Omental fat pad (tissue), 4 donors: ENCODE measurements around the gene ERBB4. TPM values are rescaled to one million over a fixed set of nuclear protein-coding genes. Genes with fewer than 3 reads are reported as not detected.

Experiments used
- ATAC-seq: fragments of 150-250 bp; one replicate; pipeline ENCODE4 v1.9.1; 2016; ENCODE audit warnings: mild to moderate bottlenecking, moderate library complexity; ENCODE audit not compliant: low FRiP score
- DNase-seq: peaks from one replicate; pipeline ENCODE4 v3.0.0-alpha.2; 2019; ENCODE audit warnings: low spot score
- total RNA-seq, 4 donors: library from RNA; depleted of rRNA; stranded (reverse); fragments of >200 nt; gene quantifications; one replicate each; pipeline ENCODE4 v1.1.0, GENCODE V29; 2016
- TF ChIP-seq, protein P1 (sequence below), 3 donors: fragments of 450-650 bp; IDR thresholded peaks; one replicate each; pipeline ENCODE4 v1.5.1; 2016 to 2017; ENCODE audit warnings: antibody characterized with exemption in 3 of 3, mild to moderate bottlenecking in 3 of 3, moderate library complexity in 2 of 3

Gene ERBB4
- total RNA-seq, 4 donors from 2014 or later: 0.16 to 7.7 (median 2.1) TPM

DNA sequence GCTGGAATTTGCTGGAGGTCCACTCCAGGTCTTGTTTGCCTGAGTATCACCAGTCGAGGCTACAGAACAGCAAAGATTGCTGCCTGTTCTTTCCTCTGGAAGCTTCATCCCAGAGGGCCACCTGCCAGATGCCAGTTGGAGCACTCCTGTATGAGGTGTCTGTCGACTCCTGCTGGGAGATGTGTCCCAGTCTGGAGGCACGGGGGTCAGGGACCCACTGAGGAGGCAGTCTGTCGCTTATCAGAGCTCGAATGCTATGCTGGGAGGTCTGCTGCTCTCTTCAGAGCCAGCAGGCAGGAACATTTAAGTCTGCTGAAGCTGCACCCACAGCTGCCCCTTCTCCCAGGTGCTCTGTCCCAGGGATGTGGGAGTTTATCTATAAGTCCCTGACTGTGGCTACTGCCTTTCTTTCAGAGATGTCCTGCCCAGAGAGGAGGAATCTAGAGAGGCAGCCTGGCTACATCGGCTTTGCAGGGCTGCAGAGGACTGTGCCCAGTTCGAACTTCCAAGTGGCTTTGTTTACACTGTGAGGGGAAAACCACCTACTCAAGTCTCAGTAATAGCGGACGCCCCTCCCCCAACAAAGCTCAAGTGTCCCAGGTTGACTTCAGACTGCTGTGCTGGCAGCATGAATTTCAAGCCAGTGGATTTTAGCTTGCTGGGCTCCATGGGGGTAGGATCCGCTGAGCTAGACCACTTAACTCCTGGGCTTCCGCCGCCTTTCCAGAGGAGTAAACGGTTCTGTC lies 301.1 kb downstream of the ERBB4 start:
- ATAC-seq (no peak), DNase-seq (no peak)
- TF ChIP-seq, protein P1, sequence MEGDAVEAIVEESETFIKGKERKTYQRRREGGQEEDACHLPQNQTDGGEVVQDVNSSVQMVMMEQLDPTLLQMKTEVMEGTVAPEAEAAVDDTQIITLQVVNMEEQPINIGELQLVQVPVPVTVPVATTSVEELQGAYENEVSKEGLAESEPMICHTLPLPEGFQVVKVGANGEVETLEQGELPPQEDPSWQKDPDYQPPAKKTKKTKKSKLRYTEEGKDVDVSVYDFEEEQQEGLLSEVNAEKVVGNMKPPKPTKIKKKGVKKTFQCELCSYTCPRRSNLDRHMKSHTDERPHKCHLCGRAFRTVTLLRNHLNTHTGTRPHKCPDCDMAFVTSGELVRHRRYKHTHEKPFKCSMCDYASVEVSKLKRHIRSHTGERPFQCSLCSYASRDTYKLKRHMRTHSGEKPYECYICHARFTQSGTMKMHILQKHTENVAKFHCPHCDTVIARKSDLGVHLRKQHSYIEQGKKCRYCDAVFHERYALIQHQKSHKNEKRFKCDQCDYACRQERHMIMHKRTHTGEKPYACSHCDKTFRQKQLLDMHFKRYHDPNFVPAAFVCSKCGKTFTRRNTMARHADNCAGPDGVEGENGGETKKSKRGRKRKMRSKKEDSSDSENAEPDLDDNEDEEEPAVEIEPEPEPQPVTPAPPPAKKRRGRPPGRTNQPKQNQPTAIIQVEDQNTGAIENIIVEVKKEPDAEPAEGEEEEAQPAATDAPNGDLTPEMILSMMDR (IDR thresholded peaks at IDR 0.05): no peak

DNA sequence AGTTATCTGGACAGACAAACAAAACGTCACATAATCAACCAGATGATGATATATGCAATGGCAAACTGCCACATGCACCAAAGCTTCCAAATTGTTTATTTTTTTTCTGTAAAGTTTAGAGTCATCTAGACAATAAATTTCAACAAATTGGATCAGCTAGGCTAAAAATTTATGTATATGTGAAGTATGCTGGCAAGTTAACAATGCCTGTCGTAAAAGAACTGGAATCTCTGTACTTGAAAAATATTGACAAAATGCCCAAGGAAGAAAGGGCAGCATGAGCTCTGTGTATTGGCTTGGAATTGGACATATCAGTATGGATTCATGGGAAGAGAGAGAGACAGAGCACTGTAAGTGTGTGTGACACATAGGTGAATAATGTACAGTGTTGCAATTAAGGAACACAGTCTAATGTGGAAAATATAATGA lies 309.8 kb downstream of the ERBB4 start:
- ATAC-seq (no peak), DNase-seq (no peak)
- TF ChIP-seq, protein P1 (IDR thresholded peaks at IDR 0.05): no peak

DNA sequence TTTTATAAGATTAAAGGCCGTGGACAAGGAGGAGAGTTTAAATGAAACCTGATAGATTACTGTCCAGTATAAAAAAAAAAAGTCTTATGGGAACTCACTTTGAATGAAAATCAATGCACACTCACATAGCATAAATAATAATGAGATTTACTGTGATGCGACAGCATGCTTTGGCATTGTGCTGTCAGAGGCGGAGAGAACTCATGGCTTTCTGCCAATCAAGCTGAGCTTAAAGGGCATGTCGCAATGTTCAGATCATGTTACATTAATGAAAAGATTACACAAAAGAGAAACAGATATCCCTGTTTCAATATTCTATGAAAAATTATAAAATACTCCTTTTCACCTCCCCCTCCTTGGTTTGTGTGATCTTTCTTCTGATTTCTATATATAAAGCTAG lies 310.8 kb downstream of the ERBB4 start:
- DNase-seq (no peak), ATAC-seq (no peak)
- TF ChIP-seq, protein P1 (IDR thresholded peaks at IDR 0.05): no peak

- TF ChIP-seq, protein P1 (IDR thresholded peaks at IDR 0.05): no peak
- ATAC-seq: no peak
Observed at GRCh38 chr2:212226114-212226513, 312.5 kb downstream of the ERBB4 start.

DNA sequence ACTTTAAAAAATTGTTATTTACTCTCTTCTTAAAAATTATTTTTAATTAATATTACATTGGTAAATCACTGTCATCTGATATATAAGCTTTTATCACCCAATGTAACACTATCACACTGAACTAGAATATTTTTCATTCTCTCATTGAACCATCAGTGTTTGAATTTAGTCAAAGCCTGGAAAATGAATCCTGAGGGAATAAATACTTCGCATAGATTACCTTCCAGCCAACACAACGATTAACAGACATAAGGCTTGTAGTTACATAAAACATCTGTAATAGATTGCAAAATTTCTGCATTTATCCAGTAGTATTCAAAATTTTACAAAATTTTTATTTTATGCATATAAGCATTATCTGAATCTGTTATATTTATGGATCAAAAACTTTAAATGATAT lies 314.9 kb downstream of the ERBB4 start:
- TF ChIP-seq, protein P1 (IDR thresholded peaks at IDR 0.05): no peak
- DNase-seq (no peak), ATAC-seq (no peak)

More at GRCh38 chr2:212226114-212226513, 312.5 kb downstream of the ERBB4 start:
- DNase-seq: no peak

DNA sequence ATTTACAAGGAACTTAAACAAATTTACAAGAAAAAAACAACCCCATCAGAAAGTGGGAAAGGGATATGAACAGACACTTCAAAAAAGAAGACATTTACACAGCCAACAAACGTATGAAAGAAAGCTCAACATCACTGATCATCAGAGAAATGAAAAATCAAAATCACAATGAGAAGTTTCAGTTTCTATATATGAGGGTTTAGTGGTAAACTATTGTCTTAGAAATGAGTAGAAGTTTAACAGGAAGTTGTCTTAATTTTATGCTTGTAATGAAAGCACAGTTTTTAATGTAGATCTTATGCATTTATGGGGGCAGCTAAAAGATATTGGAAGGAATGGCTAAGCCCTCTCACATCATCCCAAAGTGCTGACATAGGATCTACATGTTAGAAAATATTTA lies 325.4 kb downstream of the ERBB4 start:
- no peak for ATAC-seq
- TF ChIP-seq, protein P1 (IDR thresholded peaks at IDR 0.05): no peak
- DNase-seq: no peak

DNA sequence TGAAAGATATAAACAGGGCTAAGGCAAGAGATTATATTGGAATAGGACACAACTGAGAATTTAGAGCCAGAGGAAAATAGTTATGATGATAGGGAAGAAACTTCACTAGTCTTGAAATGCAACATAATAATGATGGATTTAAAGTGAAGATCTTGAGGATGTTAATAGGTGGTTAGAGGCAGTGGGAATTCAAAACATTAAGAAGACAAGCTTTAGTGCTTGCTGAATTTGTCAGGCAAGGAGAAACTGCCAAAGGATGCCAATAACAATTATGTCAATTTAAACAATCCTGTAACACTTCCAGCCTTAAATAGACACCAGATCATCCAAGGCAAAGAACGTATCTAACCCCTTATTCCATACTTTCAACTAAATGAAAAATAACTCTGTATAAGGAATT lies 330.1 kb downstream of the ERBB4 start:
- DNase-seq (no peak), ATAC-seq (no peak)
- TF ChIP-seq, protein P1 (IDR thresholded peaks at IDR 0.05): no peak
